Ectodermal cell (in vitro differentiated cells): Measurements from ENCODE around the gene HMSD. TPM values are rescaled to one million over a fixed set of nuclear protein-coding genes. Genes with fewer than 3 reads are reported as not detected.

Experiments
- H3K27ac ChIP-seq: 2 replicates; pipeline ENCODE4 v1.7.0; 2013; ENCODE audit warnings: mild to moderate bottlenecking, low read depth, low read length; ENCODE audit not compliant: insufficient read depth, poor library complexity, severe bottlenecking
- H3K27me3 ChIP-seq: 2 replicates; pipeline ENCODE4 v1.7.0; 2013; ENCODE audit warnings: mild to moderate bottlenecking, low read length; ENCODE audit not compliant: insufficient read depth, control insufficient read depth, poor library complexity, severe bottlenecking
- H3K36me3 ChIP-seq: one replicate; pipeline ENCODE4 v1.7.0; 2013; ENCODE audit warnings: low read length; ENCODE audit not compliant: control insufficient read depth, insufficient read depth
- H3K4me1 ChIP-seq: one replicate; pipeline ENCODE4 v1.7.0; 2013; ENCODE audit warnings: low read length; ENCODE audit not compliant: control insufficient read depth, insufficient read depth
- H3K4me3 ChIP-seq: 2 replicates; pipeline ENCODE4 v1.7.0; 2013; ENCODE audit warnings: low read depth, low read length, control low read depth; ENCODE audit not compliant: insufficient read depth
- H3K9me3 ChIP-seq: 2 replicates; pipeline ENCODE4 v1.7.0; 2013; ENCODE audit warnings: mild to moderate bottlenecking, low read length, moderate library complexity; ENCODE audit not compliant: control insufficient read depth
- WGBS, 2 experiments: methylation state at CpG; one replicate each; pipeline ENCODE4 v1.1.7; 2013; ENCODE audit warnings: missing lambda C conversion rate in 2 of 2; 5-methylcytosine and 5-hydroxymethylcytosine counted together
- polyA plus RNA-seq, 4 experiments: library from polyadenylated mRNA; stranded (reverse); fragments of 50-300 nt; gene quantifications; one replicate each; pipeline ENCODE4 v1.2.3, GENCODE V29; 2013

HMSD gene, protein sequence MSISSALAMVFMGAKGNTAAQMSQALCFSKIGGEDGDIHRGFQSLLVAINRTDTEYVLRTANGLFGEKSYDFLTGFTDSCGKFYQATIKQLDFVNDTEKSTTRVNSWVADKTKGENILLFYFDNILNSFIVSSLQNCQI
- 0.70 TPM for polyA plus RNA-seq (2013, experiment 1 of 4)
- 0.60 TPM for polyA plus RNA-seq (2013, experiment 2 of 4)
- 0.37 TPM for polyA plus RNA-seq (2013, experiment 3 of 4)
- 0.61 TPM for polyA plus RNA-seq (2013, experiment 4 of 4)

GRCh38 chr18:63949068-63949737, at the start of gene HMSD:
TSS of gene HMSD (plus strand) at chr18:63949301. CDS start at chr18:63953456, 4,155 bp downstream.
- H3K27me3 ChIP-seq = peaks cover 19% of the 10 kb centered on the region
- H3K4me3 ChIP-seq = peak within 1 kb of the TSS; percentile 25
- 10 to 11% methylated on average over 35 of the region's 35 CpGs for WGBS, 2 experiments
- H3K9me3 ChIP-seq = no peaks in the 10 kb centered on the region
- H3K27ac ChIP-seq = no peak within 1 kb of the TSS
- no peaks in the 10 kb centered on the region for H3K36me3 ChIP-seq
- peaks cover 4% of the 10 kb centered on the region for H3K4me1 ChIP-seq

DNA sequence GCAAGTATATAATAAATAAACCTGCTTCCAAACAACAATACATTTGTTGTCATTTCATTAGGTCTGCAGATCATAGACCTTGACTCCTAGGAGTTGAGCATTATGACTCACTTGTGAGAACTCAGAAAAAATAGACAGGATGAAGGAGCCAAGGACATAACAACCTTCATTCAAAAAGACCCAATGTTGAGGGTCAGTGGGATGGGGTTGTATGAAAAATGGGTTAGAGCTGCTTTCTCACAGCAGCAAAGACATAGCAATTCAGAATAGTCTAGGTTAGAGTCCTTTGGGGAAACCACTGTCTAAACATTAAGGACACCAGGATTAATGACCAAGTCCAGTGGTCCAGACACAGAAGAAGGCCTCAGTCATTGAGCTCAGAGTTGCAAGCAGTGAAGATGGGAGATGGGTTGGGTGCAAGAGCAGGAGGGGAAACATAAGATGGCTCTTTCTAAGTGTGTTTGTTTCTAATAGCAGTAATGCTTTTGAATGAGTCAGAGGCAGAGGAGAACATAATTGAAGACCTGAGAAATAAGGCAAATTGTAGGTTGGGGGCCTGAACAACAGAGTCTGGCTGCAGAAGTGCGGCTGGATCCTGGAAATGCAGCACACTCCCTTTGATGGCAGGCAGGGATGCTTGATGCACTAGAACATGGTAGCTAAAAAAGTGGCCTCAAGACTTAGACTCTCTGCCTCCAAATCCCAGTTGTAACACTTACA, 45.1 kb upstream of the HMSD start:
- no peaks in the 10 kb centered on the region for H3K36me3 ChIP-seq
- no peak overlapping the region for H3K4me3 ChIP-seq
- no peaks in the 10 kb centered on the region for H3K4me1 ChIP-seq
- H3K27me3 ChIP-seq = no peaks in the 10 kb centered on the region
- H3K27ac ChIP-seq = no peak overlapping the region
- 87 to 97% methylated on average over 1 of the region's 1 CpG for WGBS, 2 experiments
- no peaks in the 10 kb centered on the region for H3K9me3 ChIP-seq

DNA sequence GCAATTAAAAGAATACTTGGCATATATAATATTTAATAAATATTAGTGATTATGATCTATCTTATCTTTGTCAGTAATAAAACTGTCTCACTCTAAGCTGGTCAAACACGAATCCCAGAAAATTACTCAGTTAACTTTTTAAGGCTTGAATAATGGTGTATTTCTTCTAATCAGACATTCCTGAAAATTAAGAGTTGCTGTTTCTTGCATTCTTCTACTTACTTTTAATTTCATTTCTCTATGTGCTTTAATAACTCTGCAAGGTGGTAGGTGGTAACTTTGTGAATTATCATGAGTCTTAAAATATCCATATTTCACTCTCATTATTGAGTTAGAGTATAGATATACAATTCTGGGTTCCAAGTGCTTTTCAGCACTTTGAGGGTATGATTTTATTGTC, 44.4 kb upstream of the HMSD start:
- Histone ChIP-seq H3K36me3 (no peaks in the 10 kb centered on the region), H3K27me3 (no peaks in the 10 kb centered on the region), H3K9me3 (no peaks in the 10 kb centered on the region), H3K4me3 (no peak overlapping the region), H3K27ac (no peak overlapping the region), H3K4me1 (no peaks in the 10 kb centered on the region)
- WGBS, 2 experiments = 83% methylated on average over 1 of the region's 1 CpG; no CpG with 5 or more reads in 1 of the 2 experiments

DNA sequence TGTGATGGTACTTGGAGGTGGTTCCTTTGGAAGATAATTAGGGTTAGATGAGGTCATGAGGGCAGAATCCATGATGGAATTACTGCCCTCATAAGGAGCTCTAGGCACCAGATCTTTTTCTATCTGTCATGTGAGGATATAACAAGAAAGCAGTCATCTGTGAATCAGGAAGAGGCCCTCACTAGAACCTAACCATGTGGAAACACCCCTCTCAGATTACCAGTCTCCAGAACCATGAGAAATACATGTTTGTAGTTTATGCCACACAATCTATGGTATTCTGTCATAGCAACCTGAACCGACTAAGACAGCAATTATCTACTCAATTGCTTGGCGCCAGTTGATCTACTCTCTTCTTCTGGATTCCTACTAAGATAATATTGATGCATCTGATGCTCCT, 43.7 kb upstream of the HMSD start:
- H3K9me3 ChIP-seq = no peaks in the 10 kb centered on the region
- no peaks in the 10 kb centered on the region for H3K36me3 ChIP-seq
- H3K4me1 ChIP-seq = no peaks in the 10 kb centered on the region
- WGBS, 2 experiments = 92 to 94% methylated on average over 2 of the region's 2 CpGs
- H3K27ac ChIP-seq = no peak overlapping the region
- no peak overlapping the region for H3K4me3 ChIP-seq
- H3K27me3 ChIP-seq = no peaks in the 10 kb centered on the region

DNA sequence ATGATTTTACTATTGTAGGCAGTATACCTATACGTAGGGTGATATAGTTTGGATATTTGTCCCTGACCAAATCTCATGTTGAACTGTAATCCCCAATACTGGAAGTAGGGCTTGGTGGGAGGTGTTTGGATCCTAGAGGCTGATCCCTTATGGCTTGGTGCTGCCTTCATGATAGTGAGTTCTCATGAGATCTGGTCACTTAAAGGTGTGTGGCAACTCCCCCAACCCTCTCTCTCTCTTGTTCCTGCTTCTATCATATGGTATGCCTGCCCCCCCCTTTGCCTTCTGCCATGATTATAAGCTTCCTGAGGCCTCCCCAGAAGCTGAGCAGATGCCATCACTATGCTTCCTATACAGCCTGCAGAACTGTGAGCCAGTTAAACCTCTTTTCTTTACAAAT, 43.0 kb upstream of the HMSD start:
- Histone ChIP-seq H3K27ac (no peak overlapping the region), H3K4me1 (no peaks in the 10 kb centered on the region), H3K27me3 (no peaks in the 10 kb centered on the region), H3K9me3 (no peaks in the 10 kb centered on the region), H3K36me3 (no peaks in the 10 kb centered on the region), H3K4me3 (no peak overlapping the region)
- WGBS, 2 experiments = 100% methylated on average over 1 of the region's 1 CpG

GRCh38 chr18:63907664-63908063, 41.4 kb upstream of the HMSD start, which contains the start of gene SERPINB10:
TSS of gene SERPINB10 (plus strand) at chr18:63907958. CDS start at chr18:63915511, 7,553 bp downstream.
- H3K9me3 ChIP-seq = no peaks in the 10 kb centered on the region
- H3K4me1 ChIP-seq = no peaks in the 10 kb centered on the region
- no peaks in the 10 kb centered on the region for H3K36me3 ChIP-seq
- no peak within 1 kb of the TSS for H3K27ac ChIP-seq
- no peaks in the 10 kb centered on the region for H3K27me3 ChIP-seq
- H3K4me3 ChIP-seq = no peak within 1 kb of the TSS

DNA sequence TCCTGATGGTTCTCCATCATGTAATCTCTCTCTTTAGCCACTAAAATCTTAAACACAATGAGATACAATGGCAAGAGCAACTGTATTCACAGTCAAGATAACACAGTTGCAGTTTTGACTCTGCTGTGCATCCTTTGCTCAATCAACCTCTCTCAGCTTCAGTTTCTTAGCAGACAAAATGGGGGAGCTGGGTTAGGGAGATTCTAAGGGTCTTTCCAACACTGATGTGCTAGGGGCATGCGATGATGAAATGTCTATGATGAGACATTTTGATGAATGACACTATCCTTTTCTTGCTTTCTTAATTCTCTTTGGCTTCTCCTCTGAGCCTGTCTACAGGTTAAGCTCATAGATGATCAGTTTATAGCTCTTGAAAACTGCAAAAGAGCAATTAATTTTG, 40.2 kb upstream of the HMSD start:
- WGBS, 2 experiments = 96 to 100% methylated on average over 1 of the region's 1 CpG
- H3K4me1 ChIP-seq = no peaks in the 10 kb centered on the region
- H3K9me3 ChIP-seq = no peaks in the 10 kb centered on the region
- no peaks in the 10 kb centered on the region for H3K27me3 ChIP-seq
- no peak overlapping the region for H3K27ac ChIP-seq
- H3K36me3 ChIP-seq = no peaks in the 10 kb centered on the region
- no peak overlapping the region for H3K4me3 ChIP-seq

GRCh38 chr18:63909870-63910269, 39.2 kb upstream of the HMSD start:
- 78% methylated on average over 2 of the region's 2 CpGs; no CpG with 5 or more reads in 1 of the 2 experiments for WGBS, 2 experiments

DNA sequence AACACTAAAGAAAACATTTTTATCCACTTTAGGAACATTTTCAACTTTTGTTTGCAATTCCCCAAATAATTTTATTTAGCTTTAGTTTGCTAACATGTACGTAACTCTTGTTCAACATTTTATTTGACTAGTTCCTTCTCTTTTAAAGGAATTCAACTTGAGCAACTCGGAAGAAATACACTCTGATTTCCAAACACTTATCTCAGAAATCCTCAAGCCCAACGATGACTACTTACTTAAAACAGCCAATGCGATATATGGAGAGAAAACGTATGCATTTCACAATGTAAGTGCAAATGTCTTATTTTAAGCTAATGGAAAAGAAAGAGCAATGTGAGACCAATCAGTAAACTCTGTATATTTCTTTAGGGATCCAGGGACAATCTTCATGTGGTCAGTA, 31.3 kb upstream of the HMSD start:
- Histone ChIP-seq H3K36me3 (no peaks in the 10 kb centered on the region), H3K27me3 (no peaks in the 10 kb centered on the region), H3K27ac (no peak overlapping the region), H3K9me3 (no peaks in the 10 kb centered on the region), H3K4me3 (no peak overlapping the region), H3K4me1 (no peaks in the 10 kb centered on the region)
- whole genome bisulfite sequencing, 2 experiments = 89 to 95% methylated on average over 5 of the region's 5 CpGs

More at GRCh38 chr18:63909870-63910269, 39.2 kb upstream of the HMSD start:
- no peaks in the 10 kb centered on the region for H3K36me3 ChIP-seq
- no peaks in the 10 kb centered on the region for H3K27me3 ChIP-seq
- no peaks in the 10 kb centered on the region for H3K9me3 ChIP-seq
- no peak overlapping the region for H3K4me3 ChIP-seq
- H3K4me1 ChIP-seq = no peaks in the 10 kb centered on the region
- H3K27ac ChIP-seq = no peak overlapping the region

DNA sequence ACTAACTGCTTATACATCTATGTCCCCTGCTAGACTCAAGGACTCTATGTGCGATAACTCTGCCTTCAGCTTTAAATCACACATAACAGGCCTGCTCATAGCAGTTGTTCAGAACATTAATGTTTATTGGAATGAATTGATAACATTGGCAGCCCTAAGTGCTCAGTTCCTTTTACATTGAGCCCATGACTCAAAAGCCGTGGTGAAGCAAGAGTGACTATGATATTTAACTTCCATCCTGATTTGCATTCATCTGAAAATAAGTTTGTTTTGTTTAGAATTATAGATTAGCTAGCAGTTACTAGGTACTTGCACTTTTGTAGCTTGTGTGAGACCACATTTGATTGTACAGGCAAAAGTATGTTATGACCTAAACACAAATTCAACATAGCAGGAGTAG, 27.1 kb upstream of the HMSD start:
- no peaks in the 10 kb centered on the region for H3K4me1 ChIP-seq
- WGBS, 2 experiments = 92 to 98% methylated on average over 2 of the region's 2 CpGs
- H3K4me3 ChIP-seq = no peak overlapping the region
- no peaks in the 10 kb centered on the region for H3K9me3 ChIP-seq
- H3K36me3 ChIP-seq = no peaks in the 10 kb centered on the region
- H3K27ac ChIP-seq = no peak overlapping the region
- H3K27me3 ChIP-seq = no peaks in the 10 kb centered on the region
